IMR-90 (cell line): ENCODE data around the gene USP17L13. TPM values are rescaled to one million over a fixed set of nuclear protein-coding genes. Genes with fewer than 3 reads are reported as not detected.
"Not testable (repeated sequence)": the region's sequence is repeated elsewhere in the genome, so short reads cannot be mapped to it uniquely, and the experiment has no call there.

Experiments
- ATAC-seq: fragments of 200-7000 bp; cut with Tn5 transposase; 2 replicates; pipeline ENCODE4 v1.9.1; 2020; ENCODE audit warnings: low read depth, mild to moderate bottlenecking, moderate library complexity
- BruUV-seq: library from RNA; stranded (reverse); fragments of 400-500 nt; replicated peaks from 2 replicates; lab custom pipeline; 2021; lab: Mats Ljungman, UMichigan
- CTCF ChIA-PET: fragments of 300-600 bp; formaldehyde crosslinking; extraction: SDS; loops from one replicate; lab custom pipeline; 2021; ENCODE audit warnings: antibody characterized with exemption; lab: Yijun Ruan, JAX
- POLR2A ChIA-PET: fragments of 300-600 bp; sonication (Branson Sonifier 250); formaldehyde crosslinking; loops from one replicate; lab custom pipeline; 2022; ENCODE audit warnings: antibody characterized with exemption; ENCODE audit not compliant: unreplicated experiment; lab: Charles Lee
- DNase-seq: peaks from one replicate; pipeline ENCODE4 v3.0.0; 2013
- H2AFZ ChIP-seq: replicated peaks from 2 replicates; pipeline ENCODE3; 2013; ENCODE audit warnings: low read length, mild to moderate bottlenecking; ENCODE audit not compliant: poor library complexity
- H2AK5ac ChIP-seq: 2 replicates; pipeline ENCODE4 v1.6.1; 2013; ENCODE audit warnings: low read depth, low read length, inconsistent platforms
- H2AK9ac ChIP-seq: replicated peaks from 2 replicates; pipeline ENCODE3; 2013; ENCODE audit warnings: mild to moderate bottlenecking, low read depth, low read length, moderate library complexity; ENCODE audit not compliant: poor library complexity
- H2BK120ac ChIP-seq: 2 replicates; pipeline ENCODE4 v1.6.1; 2013; ENCODE audit warnings: low read depth, low read length, inconsistent platforms
- H2BK15ac ChIP-seq: 3 replicates; pipeline ENCODE4 v1.6.1; 2013; ENCODE audit warnings: low read depth, low read length, inconsistent platforms
- H2BK20ac ChIP-seq: 2 replicates; pipeline ENCODE4 v1.6.1; 2013; ENCODE audit warnings: low read depth, mild to moderate bottlenecking, inconsistent platforms, low read length, moderate library complexity
- H2BK5ac ChIP-seq: 2 replicates; pipeline ENCODE4 v1.6.1; 2013; ENCODE audit warnings: mild to moderate bottlenecking, low read depth, low read length, inconsistent platforms; ENCODE audit not compliant: poor library complexity, severe bottlenecking
- H3K14ac ChIP-seq: replicated peaks from 2 replicates; pipeline ENCODE4 v1.6.1; 2013; ENCODE audit warnings: low read depth, low read length, inconsistent platforms
- H3K18ac ChIP-seq: 2 replicates; pipeline ENCODE4 v1.6.1; 2013; ENCODE audit warnings: low read depth, low read length, control low read depth
- H3K23ac ChIP-seq: 2 replicates; pipeline ENCODE4 v1.6.1; 2013; ENCODE audit warnings: low read depth, low read length, inconsistent platforms
- H3K27ac ChIP-seq: 2 replicates; pipeline ENCODE4 v1.5.1; 2013; ENCODE audit warnings: mild to moderate bottlenecking, control low read depth, low read length; ENCODE audit not compliant: insufficient read depth
- H3K27me3 ChIP-seq: 2 replicates; pipeline ENCODE4 v1.6.1; 2013; ENCODE audit warnings: low read length; ENCODE audit not compliant: control insufficient read depth, insufficient read depth
- H3K36me3 ChIP-seq: 2 replicates; pipeline ENCODE4 v1.6.1; 2013; ENCODE audit warnings: low read length, mixed read lengths; ENCODE audit not compliant: control insufficient read depth, insufficient read depth
- H3K4ac ChIP-seq: 2 replicates; pipeline ENCODE4 v1.6.1; 2013; ENCODE audit warnings: low read depth, low read length, inconsistent platforms
- H3K4me1 ChIP-seq: 2 replicates; pipeline ENCODE4 v1.6.1; 2013; ENCODE audit warnings: low read length, mixed read lengths; ENCODE audit not compliant: control insufficient read depth, insufficient read depth
- H3K4me2 ChIP-seq: 2 replicates; pipeline ENCODE4 v1.6.1; 2013; ENCODE audit warnings: low read depth, mild to moderate bottlenecking, control low read depth, low read length, moderate library complexity
- H3K4me3 ChIP-seq: 2 replicates; pipeline ENCODE4 v1.5.1; 2013; ENCODE audit warnings: low read depth, mild to moderate bottlenecking, control low read depth, low read length, moderate library complexity; ENCODE audit not compliant: insufficient read depth
- H3K56ac ChIP-seq: 2 replicates; pipeline ENCODE4 v1.6.1; 2013; ENCODE audit warnings: low read length, inconsistent platforms; ENCODE audit not compliant: insufficient read depth; ENCODE audit errors: extremely low read depth
- H3K79me1 ChIP-seq, 2 experiments: 2 replicates each; pipeline ENCODE4 v1.6.1; 2013; ENCODE audit warnings: low read length in 2 of 2, inconsistent platforms in 1 of 2, low read depth in 1 of 2
- H3K9ac ChIP-seq: 2 replicates; pipeline ENCODE4 v1.6.1; 2013; ENCODE audit warnings: low read depth, low read length, control low read depth
- H3K9me1 ChIP-seq: 2 replicates; pipeline ENCODE4 v1.6.1; 2013; ENCODE audit warnings: low read length, inconsistent platforms; ENCODE audit not compliant: insufficient read depth
- H3K9me3 ChIP-seq: 2 replicates; pipeline ENCODE4 v1.6.1; 2013; ENCODE audit warnings: low read length; ENCODE audit not compliant: control insufficient read depth, insufficient read depth
- H4K20me1 ChIP-seq: 2 replicates; pipeline ENCODE4 v1.6.1; 2013; ENCODE audit warnings: low read length, inconsistent platforms; ENCODE audit not compliant: insufficient read depth
- H4K5ac ChIP-seq: 2 replicates; pipeline ENCODE4 v1.6.1; 2013; ENCODE audit warnings: mild to moderate bottlenecking, low read depth, low read length, control low read depth
- H4K8ac ChIP-seq, 2 experiments: 2 replicates each; pipeline ENCODE4 v1.6.1; 2013; ENCODE audit warnings: low read depth in 2 of 2, low read length in 2 of 2, control low read depth in 1 of 2, inconsistent platforms in 1 of 2
- H4K91ac ChIP-seq: 2 replicates; pipeline ENCODE4 v1.6.1; 2013; ENCODE audit warnings: low read depth, low read length, inconsistent platforms; ENCODE audit not compliant: insufficient read depth
- WGBS, 2 experiments: methylation state at CpG; one replicate each; pipeline versions ENCODE4 v1.1.5 to v1.1.7; 2013; ENCODE audit warnings: missing lambda C conversion rate in 2 of 2; ENCODE audit not compliant: insufficient read length in 1 of 2; ENCODE audit errors: extremely low coverage in 2 of 2; 5-methylcytosine and 5-hydroxymethylcytosine counted together
- dilution Hi-C: fragments of 300-500 bp; cut with HindIII; formaldehyde crosslinking; loops from one replicate; pipeline ENCODE4 v1.14.3; 2018; ENCODE audit warnings: low sequenced_read_pairs; ENCODE audit not compliant: unreplicated experiment
- in situ Hi-C: fragments of 300-500 bp; cut with MboI; formaldehyde crosslinking; loops from 3 replicates; pipeline ENCODE4 v1.14.3; 2019; ENCODE audit warnings: low sequenced_read_pairs, inconsistent platforms, mixed read lengths
- intact Hi-C: fragments of 100-400 bp; cut with micrococcal nuclease; formaldehyde crosslinking; loops from 2 replicates; pipeline ENCODE4 v1.10.0; 2022
- polyA plus RNA-seq, 3 experiments: library from polyadenylated mRNA; depleted of rRNA; stranded (reverse); fragments of >200 nt; gene quantifications; 2 replicates each; pipeline ENCODE4 v1.2.3, GENCODE V29; 2012; ENCODE audit warnings: low replicate concordance in 1 of 3
- total RNA-seq: library from RNA; depleted of rRNA; stranded (reverse); fragments of >200 nt; gene quantifications from 2 replicates; pipeline ENCODE4 v1.2.3, GENCODE V29; 2012

Gene USP17L13
- total and polyA plus RNA-seq, 2 of the 4 experiments (the other 2 are of a cell fraction), result not detected

- H2AK9ac ChIP-seq, ATAC-seq, DNase-seq, H2BK15ac ChIP-seq, H2BK5ac ChIP-seq, dilution Hi-C loops, H3K36me3 ChIP-seq, BruUV-seq, H2AFZ ChIP-seq, H3K4ac ChIP-seq, H4K5ac ChIP-seq, H3K27me3 ChIP-seq, H2BK20ac ChIP-seq, H4K20me1 ChIP-seq, H2BK120ac ChIP-seq, CTCF ChIA-PET, H3K9ac ChIP-seq, H3K9me3 ChIP-seq, H3K23ac ChIP-seq, H3K4me3 ChIP-seq, H4K8ac ChIP-seq, H3K27ac ChIP-seq, H3K14ac ChIP-seq, H3K4me2 ChIP-seq, H3K9me1 ChIP-seq, intact Hi-C loops, H2AK5ac ChIP-seq, POLR2A ChIA-PET, H3K18ac ChIP-seq, H3K56ac ChIP-seq, in situ Hi-C loops, H4K91ac ChIP-seq, H3K79me1 ChIP-seq, H3K4me1 ChIP-seq: not testable (repeated sequence)
- WGBS, 2 experiments, result no CpG with 5 or more reads among the region's 13 CpGs
Observed at GRCh38 chr4:9253078-9253477, 28.4 kb downstream of the USP17L13 start, which contains the start of gene USP17L19. Gene USP17L19 (plus strand): TSS chr4:9253378. CDS start chr4:9253378, 0 bp downstream.

GRCh38 chr4:9257824-9258223 is 33.1 kb downstream of the USP17L13 start, which contains the start of gene USP17L20:
Gene USP17L20 (plus strand): TSS chr4:9258124. CDS start chr4:9258124, 0 bp downstream.
- H3K9me1 ChIP-seq, POLR2A ChIA-PET, H3K79me1 ChIP-seq, ATAC-seq, H3K36me3 ChIP-seq, H4K91ac ChIP-seq, H3K9ac ChIP-seq, H3K56ac ChIP-seq, CTCF ChIA-PET, in situ Hi-C loops, H2BK5ac ChIP-seq, H4K8ac ChIP-seq, H3K23ac ChIP-seq, H3K4me2 ChIP-seq, H2BK120ac ChIP-seq, H2AFZ ChIP-seq, H4K5ac ChIP-seq, BruUV-seq, H3K14ac ChIP-seq, H4K20me1 ChIP-seq, H3K27ac ChIP-seq, H3K4me3 ChIP-seq, H3K27me3 ChIP-seq, H3K18ac ChIP-seq, H2BK20ac ChIP-seq, H3K9me3 ChIP-seq, dilution Hi-C loops, intact Hi-C loops, H3K4ac ChIP-seq, DNase-seq, H2BK15ac ChIP-seq, H2AK5ac ChIP-seq, H2AK9ac ChIP-seq, H3K4me1 ChIP-seq: not testable (repeated sequence)
- no CpG with 5 or more reads among the region's 15 CpGs for WGBS, 2 experiments
